Naive thymus-derived CD4-positive, alpha-beta T cell (primary cell): ENCODE data around the gene ACSM2A. TPM values are rescaled to one million over a fixed set of nuclear protein-coding genes. Genes with fewer than 3 reads are reported as not detected.
"Not testable (repeated sequence)": the region's sequence is repeated elsewhere in the genome, so short reads cannot be mapped to it uniquely, and the experiment has no call there.

Source experiments
- ATAC-seq: fragments of 150-1000 bp; cut with Tn5 transposase; 2 replicates; pipeline ENCODE4 v1.10.0; 2021; ENCODE audit warnings: mild to moderate bottlenecking, moderate library complexity
- CTCF ChIA-PET: fragments of 350-600 bp; sonication (Branson Sonifier 250); formaldehyde crosslinking; loops from one replicate; lab custom pipeline; 2021; ENCODE audit warnings: antibody characterized with exemption; lab: Charles Lee
- POLR2A ChIA-PET: fragments of 350-600 bp; sonication (Branson Sonifier 250); formaldehyde crosslinking; loops from one replicate; lab custom pipeline; 2021; ENCODE audit warnings: antibody characterized with exemption, inconsistent platforms; lab: Charles Lee
- DNase-seq, 9 donors: peaks; one replicate each; pipeline versions ENCODE4 v3.0.0 to v3.0.0-alpha.2; 2020 to 2022; ENCODE audit warnings: mixed read lengths in 1 of 9
- H3K27ac ChIP-seq: one replicate; pipeline ENCODE4 v1.7.0; 2013; ENCODE audit warnings: mild to moderate bottlenecking, low read depth, low read length, moderate library complexity
- H3K27me3 ChIP-seq, 2 donors: one replicate each; pipeline ENCODE4 v1.7.0; 2013; ENCODE audit warnings: low read length in 2 of 2, mild to moderate bottlenecking in 2 of 2, moderate library complexity in 2 of 2; ENCODE audit not compliant: control insufficient read depth in 2 of 2, insufficient read depth in 2 of 2
- H3K36me3 ChIP-seq, 3 experiments: 1 replicate in 2 of 3; 2 replicates in 1 of 3; pipeline ENCODE4 v1.7.0; 2013; ENCODE audit warnings: low read length in 3 of 3, mild to moderate bottlenecking in 3 of 3, moderate library complexity in 1 of 3; ENCODE audit not compliant: insufficient read depth in 3 of 3, control insufficient read depth in 2 of 3
- H3K4me1 ChIP-seq, 2 donors: one replicate each; pipeline ENCODE4 v1.7.0; 2013; ENCODE audit warnings: low read length in 2 of 2, mild to moderate bottlenecking in 2 of 2, moderate library complexity in 1 of 2; ENCODE audit not compliant: control insufficient read depth in 2 of 2, insufficient read depth in 2 of 2
- H3K4me3 ChIP-seq: 2 replicates; pipeline ENCODE4 v1.7.0; 2013; ENCODE audit warnings: mild to moderate bottlenecking, low read length
- H3K9me3 ChIP-seq, 3 experiments: 1 replicate in 2 of 3; 2 replicates in 1 of 3; pipeline ENCODE4 v1.7.0; 2013; ENCODE audit warnings: low read length in 3 of 3; ENCODE audit not compliant: control insufficient read depth in 2 of 3
- H3K27ac Mint-ChIP-seq, 9 donors: one replicate each; pipeline ENCODE4 v1.8.0; 2020 to 2022; ENCODE audit warnings: mixed read lengths in 9 of 9, mild to moderate bottlenecking in 8 of 9, moderate library complexity in 5 of 9, inconsistent platforms in 2 of 9
- H3K27me3 Mint-ChIP-seq, 5 donors: one replicate each; pipeline ENCODE4 v1.8.0; 2021 to 2022; ENCODE audit warnings: mixed read lengths in 5 of 5, mild to moderate bottlenecking in 1 of 5
- H3K36me3 Mint-ChIP-seq, 5 donors: one replicate each; pipeline ENCODE4 v1.8.0; 2020 to 2022; ENCODE audit warnings: mixed read lengths in 5 of 5, mild to moderate bottlenecking in 3 of 5, inconsistent platforms in 1 of 5
- H3K4me1 Mint-ChIP-seq, 7 donors: one replicate each; pipeline ENCODE4 v1.8.0; 2020 to 2022; ENCODE audit warnings: mixed read lengths in 7 of 7, mild to moderate bottlenecking in 3 of 7, inconsistent platforms in 1 of 7
- H3K4me3 Mint-ChIP-seq, 10 donors: one replicate each; pipeline ENCODE4 v1.8.0; 2020 to 2022; ENCODE audit warnings: mild to moderate bottlenecking in 10 of 10, mixed read lengths in 10 of 10, moderate library complexity in 6 of 10, inconsistent platforms in 2 of 10
- H3K9me3 Mint-ChIP-seq, 11 donors: one replicate each; pipeline ENCODE4 v1.8.0; 2020 to 2022; ENCODE audit warnings: mixed read lengths in 11 of 11, mild to moderate bottlenecking in 4 of 11, inconsistent platforms in 1 of 11, moderate library complexity in 1 of 11
- intact Hi-C, 2 donors: fragments of 100-400 bp; cut with micrococcal nuclease; formaldehyde crosslinking; loops; one replicate each; pipeline ENCODE4 v1.15.1; 2023
- polyA plus RNA-seq, 2 donors: library from polyadenylated mRNA; unstranded; fragments of 300-500 nt; fragmentation: Illumina TruSeq; gene quantifications; one replicate each; pipeline ENCODE4 v1.2.3, GENCODE V29; 2021
- total RNA-seq, 6 experiments: library from RNA in 5 of 6; stranded (reverse) in 5 of 6; gene quantifications; 1 replicate in 5 of 6; 2 replicates in 1 of 6; pipeline ENCODE4 v1.2.3 and lab custom pipeline; 2021 to 2026

The ACSM2A gene
- total and polyA plus RNA-seq, 7 experiments from 2014 or later, result not detected

- H3K4me3 Mint-ChIP-seq, H3K9me3 Mint-ChIP-seq, H3K9me3 ChIP-seq, H3K27ac ChIP-seq, POLR2A ChIA-PET, H3K36me3 Mint-ChIP-seq, H3K27me3 ChIP-seq, H3K4me1 ChIP-seq, CTCF ChIA-PET, DNase-seq, intact Hi-C loops, H3K4me3 ChIP-seq, H3K36me3 ChIP-seq, ATAC-seq, H3K27ac Mint-ChIP-seq, H3K4me1 Mint-ChIP-seq: not testable (repeated sequence)
- H3K27me3 Mint-ChIP-seq, result peaks cover 0 to 12% (median 6%) of the 10 kb centered on the region in 5 donors
These were observed 20.8 kb upstream of the ACSM2A start for GRCh38 chr16:20430480-20430879.

- Histone ChIP-seq H3K4me1 (no peaks in the 10 kb centered on the region), H3K27me3 (no peaks in the 10 kb centered on the region), H3K36me3 (no peaks in the 10 kb centered on the region), H3K9me3 (no peaks in the 10 kb centered on the region), H3K4me3 (no peak overlapping the region), H3K27ac (no peak overlapping the region)
- Mint-ChIP-seq H3K4me1 (peaks cover 0 to 3% (median 0%) of the 10 kb centered on the region in 7 donors), H3K9me3 (peaks cover 0 to 3% (median 0%) of the 10 kb centered on the region in 11 donors), H3K27ac (no peak overlapping the region), H3K4me3 (no peak overlapping the region), H3K36me3 (peaks cover 0 to 3% (median 0%) of the 10 kb centered on the region in 5 donors), H3K27me3 (peaks cover 0 to 12% (median 10%) of the 10 kb centered on the region in 5 donors)
- POLR2A ChIA-PET, result no interaction called here
- DNase-seq (no peak), ATAC-seq (no peak)
- CTCF ChIA-PET, result no interaction called here
- intact Hi-C loops, result no loop called here
These were observed 20.4 kb upstream of the ACSM2A start for GRCh38 chr16:20430948-20431347.

GRCh38 chr16:20438950-20439349 is 12.4 kb upstream of the ACSM2A start:
- ATAC-seq, DNase-seq, intact Hi-C loops, H3K9me3 ChIP-seq, POLR2A ChIA-PET, CTCF ChIA-PET, H3K4me1 Mint-ChIP-seq, H3K27ac ChIP-seq, H3K36me3 Mint-ChIP-seq, H3K36me3 ChIP-seq, H3K4me3 Mint-ChIP-seq, H3K4me3 ChIP-seq, H3K27me3 ChIP-seq, H3K4me1 ChIP-seq, H3K9me3 Mint-ChIP-seq, H3K27ac Mint-ChIP-seq: not testable (repeated sequence)
- peaks cover 0 to 12% (median 5%) of the 10 kb centered on the region in 5 donors for H3K27me3 Mint-ChIP-seq

GRCh38 chr16:20439820-20440231 is 11.5 kb upstream of the ACSM2A start:
- CTCF ChIA-PET, DNase-seq, H3K36me3 Mint-ChIP-seq, H3K27ac Mint-ChIP-seq, POLR2A ChIA-PET, H3K4me3 Mint-ChIP-seq, H3K4me3 ChIP-seq, H3K36me3 ChIP-seq, H3K27ac ChIP-seq, H3K27me3 ChIP-seq, intact Hi-C loops, H3K4me1 ChIP-seq, H3K9me3 ChIP-seq, H3K9me3 Mint-ChIP-seq, ATAC-seq, H3K4me1 Mint-ChIP-seq: not testable (repeated sequence)
- peaks cover 0 to 12% (median 5%) of the 10 kb centered on the region in 5 donors for H3K27me3 Mint-ChIP-seq

- DNase-seq, H3K4me1 Mint-ChIP-seq, H3K36me3 ChIP-seq, H3K27ac ChIP-seq, H3K4me3 Mint-ChIP-seq, H3K9me3 Mint-ChIP-seq, H3K4me1 ChIP-seq, H3K27me3 ChIP-seq, H3K27ac Mint-ChIP-seq, H3K27me3 Mint-ChIP-seq, H3K36me3 Mint-ChIP-seq, intact Hi-C loops, ATAC-seq, H3K4me3 ChIP-seq, POLR2A ChIA-PET, H3K9me3 ChIP-seq, CTCF ChIA-PET: not testable (repeated sequence)
These were observed 10.6 kb upstream of the ACSM2A start for GRCh38 chr16:20440731-20441130.

GRCh38 chr16:20441191-20441590 is 10.1 kb upstream of the ACSM2A start:
- Histone ChIP-seq H3K4me3 (no peak overlapping the region), H3K4me1 (no peaks in the 10 kb centered on the region), H3K27ac (no peak overlapping the region), H3K9me3 (no peaks in the 10 kb centered on the region), H3K36me3 (no peaks in the 10 kb centered on the region), H3K27me3 (no peaks in the 10 kb centered on the region)
- Mint-ChIP-seq H3K36me3 (no peaks in the 10 kb centered on the region), H3K9me3 (peaks cover 0 to under 1% (median 0%) of the 10 kb centered on the region in 11 donors), H3K27ac (no peak overlapping the region), H3K4me3 (no peak overlapping the region), H3K4me1 (no peaks in the 10 kb centered on the region), H3K27me3 (peaks cover 0 to 8% (median 2%) of the 10 kb centered on the region in 5 donors)
- CTCF ChIA-PET, result no interaction called here
- ATAC-seq, result no peak
- DNase-seq, result no peak
- intact Hi-C loops, result no loop called here
- POLR2A ChIA-PET, result no interaction called here

- DNase-seq, CTCF ChIA-PET, H3K4me3 ChIP-seq, H3K27ac Mint-ChIP-seq, H3K36me3 Mint-ChIP-seq, POLR2A ChIA-PET, H3K4me3 Mint-ChIP-seq, H3K4me1 ChIP-seq, H3K27me3 ChIP-seq, H3K4me1 Mint-ChIP-seq, H3K9me3 Mint-ChIP-seq, intact Hi-C loops, H3K9me3 ChIP-seq, ATAC-seq, H3K36me3 ChIP-seq, H3K27ac ChIP-seq, H3K27me3 Mint-ChIP-seq: not testable (repeated sequence)
These were observed 9.5 kb upstream of the ACSM2A start for GRCh38 chr16:20441859-20442258.
